Metanephros (tissue), 2 donors: Measurements from ENCODE around the gene PDE6A. TPM values are rescaled to one million over a fixed set of nuclear protein-coding genes. Genes with fewer than 3 reads are reported as not detected.

Experiments
- small RNA-seq: library from RNA; depleted of rRNA; stranded (forward); fragments of <200 nt; gene quantifications from one replicate; pipeline ENCODE3, GENCODE V24; 2014; ENCODE audit warnings: low replicate concordance
- total RNA-seq: library from RNA; depleted of rRNA; stranded (reverse); fragments of >200 nt; gene quantifications from one replicate; pipeline ENCODE4 v1.2.3, GENCODE V29; 2014

The PDE6A gene
- total RNA-seq = 0.06 TPM

GRCh38 chr5:149944666-149945065 is at the start of gene PDE6A:
Gene PDE6A, minus strand, starts transcription at chr5:149944793. Its CDS starts 120 bp downstream, at chr5:149944673.

GRCh38 chr5:149960272-149961185 is 15.9 kb upstream of the PDE6A start, which contains the start of gene SLC26A2:
Gene SLC26A2, plus strand, starts transcription at chr5:149960758. Its CDS starts 16,895 bp downstream, at chr5:149977653.

Small RNAs within 50 kb of the gene (small RNA-seq; reads per million reads assigned to genes)
- gene RF00019 = not detected

Other genes with a start within 250 kb of the PDE6A start
- 2.5 TPM for gene PPARGC1B, start 214.5 kb downstream of the PDE6A start, total RNA-seq
- gene SLC26A2, start 16.0 kb upstream of the PDE6A start, total RNA-seq = 15.8 TPM
- gene TIGD6, start 55.9 kb upstream of the PDE6A start, total RNA-seq = 5.3 TPM
- 39.6 TPM for gene HMGXB3, start 55.9 kb upstream of the PDE6A start, total RNA-seq
- gene CSF1R, start 141.8 kb upstream of the PDE6A start, total RNA-seq = 39.5 TPM
- gene PDGFRB, start 211.1 kb upstream of the PDE6A start, total RNA-seq = 182 TPM
- gene CDX1, start 222.0 kb upstream of the PDE6A start, total RNA-seq = 0.18 TPM
- 0.06 TPM for gene SLC6A7, start 245.3 kb upstream of the PDE6A start, total RNA-seq